H1 (cell line): Measurements from ENCODE around the gene TRHDE. TPM values are rescaled to one million over a fixed set of nuclear protein-coding genes. Genes with fewer than 3 reads are reported as not detected.

Experiments
- CTCF ChIA-PET: fragments of 300-600 bp; sonication (Branson Sonifier 250); formaldehyde crosslinking; loops from one replicate; lab custom pipeline; 2021; ENCODE audit not compliant: partially characterized antibody; lab: Charles Lee
- POLR2A ChIA-PET: fragments of 300-600 bp; sonication (Branson Sonifier 250); formaldehyde crosslinking; loops from one replicate; lab custom pipeline; 2021; ENCODE audit warnings: inconsistent platforms; ENCODE audit not compliant: partially characterized antibody; lab: Charles Lee
- DNase-seq, 2 experiments: peaks; one replicate each; pipeline versions ENCODE4 v3.0.0 to v3.0.0-alpha.2; 2010 to 2022; ENCODE audit warnings: low spot score in 2 of 2, low read depth in 1 of 2, mixed read lengths in 1 of 2
- FAIRE-seq: peaks from 2 replicates; lab custom pipeline; 2011; peaks lifted over from hg19 to GRCh38; lab: Jason Lieb, UNC
- H2AFZ ChIP-seq: 2 replicates; pipeline ENCODE4 v1.8.1; 2012; ENCODE audit warnings: low read length, inconsistent platforms
- H2AK5ac ChIP-seq: 2 replicates; pipeline ENCODE4 v1.6.1; 2013; ENCODE audit warnings: low read depth, low read length
- H2BK120ac ChIP-seq: replicated peaks from 2 replicates; pipeline ENCODE3; 2013; ENCODE audit warnings: low read depth, low read length, inconsistent platforms
- H2BK12ac ChIP-seq: 2 replicates; pipeline ENCODE4 v1.6.1; 2013; ENCODE audit warnings: low read depth, low read length
- H2BK15ac ChIP-seq: 2 replicates; pipeline ENCODE4 v1.6.1; 2013; ENCODE audit warnings: low read length
- H2BK20ac ChIP-seq: 2 replicates; pipeline ENCODE4 v1.6.1; 2013; ENCODE audit warnings: low read length
- H2BK5ac ChIP-seq: 2 replicates; pipeline ENCODE4 v1.6.1; 2013; ENCODE audit warnings: low read depth, low read length
- H3K14ac ChIP-seq: 2 replicates; pipeline ENCODE4 v1.6.1; 2013; ENCODE audit warnings: inconsistent platforms; ENCODE audit not compliant: insufficient read length
- H3K18ac ChIP-seq: 2 replicates; pipeline ENCODE4 v1.6.1; 2013; ENCODE audit warnings: low read length; ENCODE audit errors: extremely low read depth
- H3K23ac ChIP-seq: 2 replicates; pipeline ENCODE4 v1.6.1; 2013; ENCODE audit warnings: inconsistent platforms; ENCODE audit not compliant: insufficient read length
- H3K23me2 ChIP-seq: 2 replicates; pipeline ENCODE4 v1.6.1; 2013; ENCODE audit warnings: low read depth, low read length
- H3K27ac ChIP-seq: 2 replicates; pipeline ENCODE4 v1.6.1; 2011; ENCODE audit warnings: low read depth, low read length, inconsistent platforms
- H3K27me3 ChIP-seq, 4 experiments: replicated peaks in 1 of 4; 1 replicate in 1 of 4; 2 replicates in 3 of 4; pipeline versions ENCODE4 v1.6.1 to v1.8.1; 2011 to 2013; ENCODE audit warnings: low read length in 3 of 4, mild to moderate bottlenecking in 3 of 4, inconsistent platforms in 2 of 4, mixed read lengths in 2 of 4, moderate library complexity in 1 of 4; ENCODE audit not compliant: control insufficient read depth in 3 of 4, insufficient read depth in 3 of 4; ENCODE audit errors: extremely low read depth in 1 of 4
- H3K36me3 ChIP-seq, 4 experiments: 2 replicates each; pipeline versions ENCODE4 v1.6.1 to v1.8.1; 2011 to 2013; ENCODE audit warnings: mild to moderate bottlenecking in 4 of 4, low read length in 3 of 4, moderate library complexity in 2 of 4, control low read depth in 1 of 4, inconsistent platforms in 1 of 4; ENCODE audit not compliant: insufficient read depth in 4 of 4, control insufficient read depth in 2 of 4
- H3K4ac ChIP-seq: replicated peaks from 2 replicates; pipeline ENCODE3; 2013; ENCODE audit warnings: low read length, low read depth, mixed read lengths, inconsistent platforms; ENCODE audit not compliant: insufficient read length
- H3K4me1 ChIP-seq, 4 experiments: replicated peaks in 1 of 4; 1 replicate in 1 of 4; 2 replicates in 3 of 4; pipeline versions ENCODE4 v1.6.1 to v1.8.1; 2011 to 2013; ENCODE audit warnings: low read length in 3 of 4, inconsistent platforms in 2 of 4, mixed read lengths in 1 of 4; ENCODE audit not compliant: insufficient read depth in 4 of 4, control insufficient read depth in 3 of 4
- H3K4me2 ChIP-seq, 2 experiments: 2 replicates each; pipeline versions ENCODE4 v1.6.1 to v1.8.1; 2011 to 2013; ENCODE audit warnings: low read depth in 2 of 2, low read length in 2 of 2, control low read depth in 1 of 2, inconsistent platforms in 1 of 2, mild to moderate bottlenecking in 1 of 2; ENCODE audit not compliant: insufficient read depth in 1 of 2
- H3K4me3 ChIP-seq, 4 experiments: fragments of 200-600, 300-600 bp in 1 of 4; sonication (generic), shearing (Covaris generic), sonication (Bioruptor Twin) in 1 of 4; 2 replicates each; pipeline versions ENCODE4 v1.5.1 to v1.8.1; 2011 to 2016; ENCODE audit warnings: low read length in 4 of 4, low read depth in 3 of 4, control low read depth in 2 of 4, inconsistent platforms in 2 of 4, mild to moderate bottlenecking in 2 of 4, mixed read lengths in 1 of 4, moderate library complexity in 1 of 4; ENCODE audit not compliant: insufficient read depth in 2 of 4; ENCODE audit errors: extremely low read depth in 1 of 4
- H3K56ac ChIP-seq: replicated peaks from 2 replicates; pipeline ENCODE3; 2013; ENCODE audit warnings: low read depth, mild to moderate bottlenecking, mixed read lengths, low read length, inconsistent platforms; ENCODE audit not compliant: insufficient read length
- H3K79me1 ChIP-seq: 2 replicates; pipeline ENCODE4 v1.6.1; 2013; ENCODE audit warnings: low read depth, low read length, control low read depth
- H3K79me2 ChIP-seq, 2 experiments: 2 replicates each; pipeline versions ENCODE4 v1.6.1 to v1.8.1; 2012 to 2013; ENCODE audit warnings: low read length in 2 of 2, mild to moderate bottlenecking in 2 of 2, inconsistent platforms in 1 of 2; ENCODE audit not compliant: insufficient read depth in 2 of 2, control insufficient read depth in 1 of 2
- H3K9ac ChIP-seq, 4 experiments: replicated peaks in 1 of 4; 1 replicate in 1 of 4; 2 replicates in 3 of 4; pipeline versions ENCODE4 v1.6.1 to v1.8.1; 2011 to 2013; ENCODE audit warnings: low read depth in 3 of 4, low read length in 3 of 4, control low read depth in 2 of 4, mild to moderate bottlenecking in 2 of 4, moderate library complexity in 2 of 4, inconsistent platforms in 1 of 4; ENCODE audit errors: extremely low read depth in 1 of 4
- H3K9me3 ChIP-seq, 2 experiments: 2 replicates each; pipeline versions ENCODE4 v1.6.1 to v1.8.1; 2012 to 2013; ENCODE audit warnings: mild to moderate bottlenecking in 2 of 2, moderate library complexity in 2 of 2, control low read depth in 1 of 2, inconsistent platforms in 1 of 2, low read depth in 1 of 2, low read length in 1 of 2, mixed read lengths in 1 of 2; ENCODE audit not compliant: insufficient read depth in 2 of 2
- H4K20me1 ChIP-seq, 2 experiments: replicated peaks in 1 of 2; 2 replicates each; pipeline versions ENCODE3 to v1.8.1; 2011 to 2013; ENCODE audit warnings: inconsistent platforms in 2 of 2, low read length in 2 of 2, mild to moderate bottlenecking in 1 of 2; ENCODE audit not compliant: insufficient read depth in 2 of 2, control insufficient read depth in 1 of 2
- H4K5ac ChIP-seq: 2 replicates; pipeline ENCODE4 v1.6.1; 2013; ENCODE audit warnings: low read length, low read depth, mixed read lengths, inconsistent platforms; ENCODE audit not compliant: insufficient read length
- H4K8ac ChIP-seq: 2 replicates; pipeline ENCODE4 v1.8.0; 2013; ENCODE audit warnings: mild to moderate bottlenecking, moderate library complexity, low read length, inconsistent platforms; ENCODE audit not compliant: insufficient read depth; ENCODE audit errors: extremely low read depth
- H4K91ac ChIP-seq: replicated peaks from 2 replicates; pipeline ENCODE3; 2013; ENCODE audit warnings: low read length, mixed read lengths, inconsistent platforms; ENCODE audit not compliant: insufficient read length
- BRCA1 ChIP-seq: IDR thresholded peaks from 2 replicates; pipeline ENCODE4 v1.6.1; 2012; ENCODE audit warnings: low read depth, low read length, improper control_type of control experiment
- CBX5 ChIP-seq: fragments of 300-800, 300-1000 bp; sonication (generic); IDR thresholded peaks from 2 replicates; pipeline ENCODE4 v1.7.1; 2016; ENCODE audit warnings: antibody characterized with exemption, low read length, low read depth
- GTF2F1 ChIP-seq: IDR thresholded peaks from 2 replicates; pipeline ENCODE4 v1.6.1; 2012; ENCODE audit warnings: low read depth, low read length, improper control_type of control experiment, borderline replicate concordance
- POLR2AphosphoS5 ChIP-seq: IDR thresholded peaks from 2 replicates; pipeline ENCODE4 v1.6.1; 2011; ENCODE audit warnings: low read depth, low read length
- RNF2 ChIP-seq: fragments of 200-900, 300-1000 bp; sonication (generic); IDR thresholded peaks from 2 replicates; pipeline ENCODE4 v1.7.1; 2016; ENCODE audit warnings: borderline replicate concordance, low read depth, mild to moderate bottlenecking, antibody characterized with exemption, low read length; ENCODE audit not compliant: poor library complexity, severe bottlenecking; ENCODE audit errors: missing control alignments
- RXRA ChIP-seq: IDR thresholded peaks from 2 replicates; pipeline ENCODE4 v1.6.1; 2011; ENCODE audit warnings: low read depth, mild to moderate bottlenecking, low read length, moderate library complexity; ENCODE audit not compliant: insufficient read depth
- SAP30 ChIP-seq: fragments of 300-600 bp; sonication (generic); IDR thresholded peaks from 2 replicates; pipeline ENCODE4 v1.7.1; 2012; ENCODE audit warnings: low read length, moderate library complexity, mild to moderate bottlenecking, inconsistent platforms; ENCODE audit not compliant: insufficient read depth, insufficient replicate concordance
- SIN3A ChIP-seq, 2 experiments: IDR thresholded peaks in 1 of 2; conservative IDR thresholded peaks in 1 of 2; 2 replicates each; pipeline ENCODE4 v1.6.1; 2011 to 2012; ENCODE audit warnings: low read length in 2 of 2, improper control_type of control experiment in 1 of 2, low read depth in 1 of 2, mild to moderate bottlenecking in 1 of 2
- SIX5 ChIP-seq: IDR thresholded peaks from 2 replicates; pipeline ENCODE4 v1.6.1; 2011; ENCODE audit warnings: mild to moderate bottlenecking, low read depth, low read length
- SP2 ChIP-seq: IDR thresholded peaks from 2 replicates; pipeline ENCODE4 v1.6.1; 2012; ENCODE audit warnings: mild to moderate bottlenecking, low read length, inconsistent platforms
- SUZ12 ChIP-seq: fragments of 200-600 bp; sonication (generic); IDR thresholded peaks from 2 replicates; pipeline ENCODE4 v1.6.1; 2012; ENCODE audit warnings: mild to moderate bottlenecking, inconsistent platforms, low read length, moderate library complexity, mixed read lengths
- USF2 ChIP-seq: IDR thresholded peaks from 2 replicates; pipeline ENCODE4 v1.6.1; 2011; ENCODE audit warnings: low read length, improper control_type of control experiment
- ZNF274 ChIP-seq: IDR thresholded peaks from 2 replicates; pipeline ENCODE4 v1.7.0; 2012; ENCODE audit warnings: low read length, borderline replicate concordance; ENCODE audit errors: extremely low read depth
- WGBS, 2 experiments: shearing (Covaris generic) in 1 of 2; methylation state at CpG; one replicate each; pipeline versions ENCODE4 v1.1.6 to v1.1.7; 2013 to 2015; ENCODE audit warnings: low lambda C conversion rate in 2 of 2, mixed read lengths in 2 of 2, inconsistent platforms in 1 of 2, low coverage in 1 of 2, missing lambda C conversion rate in 1 of 2; ENCODE audit not compliant: insufficient replicate concordance in 2 of 2, insufficient coverage in 1 of 2, insufficient read length in 1 of 2; ENCODE audit errors: extremely low coverage in 1 of 2, missing lambda C conversion rate in 1 of 2; 5-methylcytosine and 5-hydroxymethylcytosine counted together
- polyA plus RNA-seq, 7 experiments: library from polyadenylated mRNA; depleted of rRNA in 3 of 7; stranded (reverse) in 5 of 7; unstranded in 2 of 7; fragments of >200 nt in 5 of 7; fragments of 200-250 nt in 2 of 7; gene quantifications; 1 replicate in 5 of 7; 2 replicates in 1 of 7; 4 replicates in 1 of 7; pipeline versions ENCODE4 v1.2.1 to v1.2.3, GENCODE V29; 2011 to 2013; ENCODE audit warnings: missing spikeins in 2 of 7, mixed read lengths in 2 of 7
- total RNA-seq: library from RNA; stranded (reverse); fragmentation: NEBNext Ultra II Directional; extraction: Animal tissue kit (Norgen Biotek cat#: 25700); gene quantifications from 2 replicates; pipeline ENCODE4 v1.2.1, GENCODE V29; 2021

The TRHDE gene
- total and polyA plus RNA-seq, 2 of the 8 experiments (the other 6 are each of a cell fraction or from before 2014, with no cell fraction given): 1.3 to 5.0 TPM

GRCh38 chr12:72269491-72269890 is 2.7 kb upstream of the TRHDE start:
- POLR2A ChIA-PET: no interaction called here
- Histone ChIP-seq H3K36me3 (no peaks in the 10 kb centered on the region; a peak in 1 of 8 replicates), H3K79me1 (no peaks in the 10 kb centered on the region), H2BK20ac (no peak overlapping the region), H3K4me1 (peaks cover 0 to 8% (median 1%) of the 10 kb centered on the region in 4 experiments; a peak in 4 of 7 replicates), H3K4me3 (no peak overlapping the region), H3K4me2 (no peak overlapping the region; a peak in 1 of 4 replicates), H4K20me1 (no peaks in the 10 kb centered on the region), H2BK5ac (no peak overlapping the region), H3K23me2 (peaks cover 18% of the 10 kb centered on the region), H3K27ac (no peak overlapping the region), H3K27me3 (peaks cover 10 to 32% (median 24%) of the 10 kb centered on the region in 4 experiments), H4K8ac (no peak overlapping the region), H2AK5ac (no peak overlapping the region), H3K9ac (no peak overlapping the region), H3K18ac (no peak overlapping the region), H2BK15ac (no peak overlapping the region), H2BK120ac (no peak overlapping the region), H4K5ac (no peak overlapping the region), H3K4ac (no peak overlapping the region), H2BK12ac (no peak overlapping the region), H3K56ac (no peak overlapping the region), H3K14ac (no peak overlapping the region), H2AFZ (no peak overlapping the region), H3K79me2 (no peaks in the 10 kb centered on the region), H3K9me3 (no peaks in the 10 kb centered on the region), H3K23ac (no peak overlapping the region), H4K91ac (no peak overlapping the region)
- FAIRE-seq (no peak), DNase-seq (no peak)
- CTCF ChIA-PET: no interaction called here
- 35% methylated on average over 1 of the region's 1 CpG; no CpG with 5 or more reads in 1 of the 2 experiments for WGBS, 2 experiments
- no peak for TF ChIP-seq SUZ12
- no peak for TF ChIP-seq SIX5
- no peak for TF ChIP-seq POLR2AphosphoS5
- TF ChIP-seq SP2: no peak
- no peak for TF ChIP-seq GTF2F1
- TF ChIP-seq USF2: no peak
- no peak for TF ChIP-seq BRCA1
- TF ChIP-seq SIN3A (conservative IDR thresholded peaks at IDR 0.05 in 1 of 2, IDR thresholded peaks at IDR 0.05 in 1 of 2; ENCODE audit: low read depth in 1 of 2, low read length in 2 of 2): no peak
- no peak for TF ChIP-seq RXRA
- TF ChIP-seq CBX5: no peak
- no peak for TF ChIP-seq RNF2
- TF ChIP-seq ZNF274: no peak
- TF ChIP-seq SAP30: no peak
